Measurements from ENCODE around the gene VWCE.
A peak's percentile ranks its signal among the peaks of the same experiment; 100 is the strongest.

VWCE gene

DNA sequence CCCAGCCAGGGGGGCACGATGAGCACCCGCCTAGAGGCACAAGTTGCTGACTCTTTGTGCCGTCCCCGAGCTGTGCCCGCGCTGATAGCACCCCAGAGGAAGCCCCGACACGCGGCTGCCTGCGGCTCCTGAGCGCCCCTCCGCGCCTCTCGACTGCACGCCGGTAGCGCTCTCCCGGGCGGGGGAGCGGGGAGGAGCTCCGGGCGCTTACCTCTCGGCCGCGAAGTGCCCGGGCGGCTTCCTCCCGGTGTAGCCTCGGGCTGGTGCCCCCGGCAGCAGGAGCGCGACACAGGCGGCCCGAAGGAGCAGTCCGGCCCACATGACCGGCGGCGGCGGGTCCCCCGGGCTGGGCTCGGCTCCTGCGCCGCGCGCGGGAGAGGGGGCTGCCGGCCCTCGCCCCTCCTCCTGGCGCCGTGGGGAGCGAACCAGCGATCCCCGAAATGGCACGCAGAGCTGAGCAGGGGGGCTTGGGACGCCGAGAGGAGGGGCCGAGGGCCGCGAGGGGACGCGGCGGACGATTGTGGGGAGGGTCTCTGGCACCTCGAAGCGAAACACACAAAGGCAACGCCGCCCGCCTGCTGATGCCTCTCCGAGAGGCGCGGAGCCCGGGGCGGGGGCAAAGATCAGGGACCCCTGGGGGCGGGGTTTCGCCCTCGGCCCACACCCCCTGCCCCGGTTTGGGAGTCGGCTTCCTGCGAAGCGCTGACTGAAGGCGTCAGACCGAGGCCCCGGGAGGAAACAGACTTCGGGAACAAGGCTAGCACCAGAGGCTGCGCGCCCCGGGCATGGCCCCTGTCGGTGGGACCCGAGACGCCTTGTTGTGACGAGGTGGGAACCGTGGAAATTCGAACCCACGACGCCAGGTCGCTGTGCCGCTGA is at the start of gene VWCE:
TSS of gene VWCE (minus strand) at position 600 of the 879 bp plus-strand sequence. CDS start at position 321, 279 bp downstream.
- DNase-seq = peak; percentile 55

- DNase-seq = no peak
Measured at GRCh38 chr11:61343792-61344745, 49.0 kb upstream of the VWCE start.

GRCh38 chr11:61342207-61342803 is 47.2 kb upstream of the VWCE start:
- no peak for DNase-seq

DNA sequence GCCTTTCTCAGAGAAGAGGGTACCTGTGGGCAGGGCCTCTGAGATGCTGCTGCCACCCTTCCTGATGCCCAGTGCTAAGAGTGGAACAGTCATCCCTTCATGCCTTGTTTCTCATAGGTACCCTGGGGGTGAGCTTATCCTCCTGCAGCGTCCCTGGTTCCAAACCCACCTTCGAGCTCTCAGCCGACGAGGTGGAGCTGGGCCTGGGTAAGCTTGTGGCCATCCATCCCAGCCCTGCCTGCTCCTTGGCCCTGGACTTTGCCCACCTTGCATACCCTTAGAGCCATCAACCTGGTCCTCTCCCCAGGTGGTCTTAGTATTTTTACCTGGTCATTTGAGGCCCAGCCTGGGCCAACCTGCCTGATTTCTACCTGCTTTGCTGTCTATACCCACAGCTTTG is 46.6 kb upstream of the VWCE start:
- no peak for DNase-seq

DNA sequence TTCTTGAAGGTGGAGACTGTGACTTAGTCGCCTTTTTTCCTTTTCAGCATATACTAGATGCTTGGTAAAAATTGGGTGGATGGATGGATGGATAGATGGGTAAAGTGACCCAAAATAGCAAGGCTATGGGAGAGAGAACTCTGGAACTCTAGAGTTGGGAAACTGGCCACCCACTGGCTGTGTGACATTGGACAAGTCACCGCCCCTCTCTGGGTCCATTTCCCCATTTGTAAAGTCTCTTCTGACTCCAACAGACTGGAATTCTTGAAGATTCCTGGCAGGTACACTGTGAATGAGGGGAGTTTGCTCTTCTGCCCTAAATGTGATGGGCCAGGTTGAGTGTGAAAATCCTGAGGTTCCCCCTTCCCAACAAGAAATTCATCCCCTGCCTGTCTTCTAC is 45.9 kb upstream of the VWCE start:
- no peak for DNase-seq

DNA sequence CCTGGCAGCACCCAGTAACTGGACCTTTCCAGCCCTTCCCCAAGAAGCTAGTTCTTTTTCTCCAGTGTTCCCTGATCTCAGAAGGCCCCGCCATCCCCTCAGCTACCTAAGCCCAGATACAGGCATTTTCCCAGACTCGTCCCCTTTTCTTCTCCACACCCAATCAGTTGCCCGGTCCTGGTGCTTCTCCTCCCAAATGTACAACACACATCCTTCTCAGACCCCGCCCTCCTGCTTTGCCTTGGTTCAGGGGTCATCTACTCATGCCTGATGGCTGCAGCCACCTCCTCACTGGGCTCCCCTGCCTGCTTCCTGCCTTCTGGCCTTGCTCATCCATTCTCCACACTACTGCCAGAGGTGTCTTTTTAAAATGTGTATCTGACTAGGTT is 44.4 kb upstream of the VWCE start:
- DNase-seq = no peak

GRCh38 chr11:61338783-61339489 is 43.8 kb upstream of the VWCE start:
- DNase-seq = no peak

DNA sequence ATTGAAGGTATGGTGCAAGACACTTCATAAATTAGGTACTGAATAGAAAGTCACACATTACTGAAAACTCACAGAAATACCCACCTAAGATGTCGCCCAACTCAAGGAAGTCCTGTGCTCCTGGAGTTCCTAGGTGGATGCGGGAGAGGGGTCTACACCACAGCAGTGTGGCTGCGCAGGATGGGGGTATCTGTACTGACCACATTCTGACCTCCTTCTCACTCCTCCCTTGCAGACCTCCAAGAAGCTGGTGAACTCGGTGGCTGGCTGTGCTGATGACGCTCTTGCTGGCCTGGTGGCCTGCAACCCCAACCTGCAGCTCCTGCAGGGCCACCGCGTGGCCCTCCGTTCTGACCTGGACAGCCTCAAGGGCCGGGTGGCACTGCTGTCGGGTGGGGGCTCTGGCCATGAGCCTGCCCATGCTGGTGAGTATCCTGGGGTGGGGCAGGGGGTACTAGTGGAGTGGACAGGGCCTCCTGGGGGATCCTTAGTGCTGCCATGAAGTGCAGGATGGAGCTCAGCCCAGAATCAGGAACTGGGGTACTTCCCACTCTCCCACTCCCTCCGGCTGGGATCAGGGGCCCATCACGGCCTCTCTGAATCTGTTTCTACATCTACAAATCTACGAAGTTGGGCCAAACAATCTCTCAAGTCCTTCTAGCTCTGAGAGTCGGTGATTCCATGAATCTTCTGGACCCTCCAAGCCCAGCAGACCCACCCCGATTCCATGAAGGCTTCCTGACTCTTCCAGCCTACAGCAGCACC is 42.8 kb upstream of the VWCE start:
- no peak for DNase-seq

GRCh38 chr11:61336171-61336935 is 41.2 kb upstream of the VWCE start:
- DNase-seq = peak; percentile 81

DNA sequence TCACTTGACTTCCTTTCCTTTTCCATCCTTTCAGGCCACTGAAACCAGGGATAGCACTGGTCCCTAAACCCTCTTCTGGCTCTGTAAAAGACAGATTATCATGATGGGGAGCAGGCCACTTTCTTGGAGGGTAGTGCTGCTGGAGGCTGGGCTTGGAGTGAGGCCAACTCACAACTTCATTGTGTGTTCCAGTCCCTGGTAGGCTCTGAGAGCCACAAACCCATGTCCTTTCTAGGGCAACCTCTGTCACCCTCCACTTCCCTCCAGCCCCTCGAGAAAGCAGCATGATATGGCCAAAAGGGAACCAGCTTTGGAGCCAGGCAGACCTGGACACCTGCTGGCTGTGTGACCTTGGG is 40.2 kb upstream of the VWCE start:
- no peak for DNase-seq

DNA sequence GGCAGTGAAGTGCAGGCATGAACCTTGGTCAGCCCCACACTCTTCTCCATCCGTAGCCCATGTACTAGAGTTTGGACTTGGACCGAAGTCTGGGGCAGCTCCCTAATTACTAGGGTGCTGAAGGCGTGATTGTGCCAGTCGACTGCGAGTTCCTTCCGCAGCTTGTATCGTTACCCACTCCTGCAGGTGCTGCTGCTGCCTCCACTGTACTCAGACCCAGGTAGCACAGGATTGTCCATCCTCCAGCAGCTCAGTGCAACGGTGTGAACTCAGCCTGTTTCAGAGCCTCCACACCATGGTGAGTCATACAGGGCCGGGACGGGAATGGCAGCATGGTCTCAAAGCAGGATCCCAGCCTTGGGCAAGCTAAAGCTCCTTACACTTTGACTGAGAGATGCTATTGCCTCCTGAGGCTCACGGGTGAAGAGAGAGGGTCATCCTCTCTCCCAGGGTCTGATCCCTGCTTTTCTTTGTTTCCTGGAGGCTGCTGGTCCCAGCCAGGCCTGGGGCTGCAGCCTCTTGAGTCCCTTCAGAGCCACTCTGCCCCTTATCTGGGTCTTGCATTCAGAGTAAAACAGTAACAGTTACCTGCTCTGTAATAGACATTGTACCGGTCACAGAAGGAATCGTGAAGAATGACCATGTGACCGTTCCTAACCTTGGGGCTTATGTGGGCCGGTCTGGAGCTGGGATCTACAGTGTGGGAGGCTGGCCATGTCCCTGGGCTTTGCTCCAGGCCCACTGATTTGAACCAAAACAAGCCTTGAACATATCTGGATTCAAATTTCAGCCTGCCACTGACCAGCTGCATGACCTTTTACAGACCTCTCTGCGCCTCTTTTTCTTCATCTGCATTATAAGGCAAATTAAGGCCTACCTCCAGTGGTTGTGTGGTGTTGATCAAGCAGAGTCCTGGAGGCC is 39.6 kb upstream of the VWCE start:
- DNase-seq = no peak

GRCh38 chr11:61333550-61334433 is 38.7 kb upstream of the VWCE start:
- no peak for DNase-seq

GRCh38 chr11:61332797-61333549 is 37.9 kb upstream of the VWCE start, which contains the start of the genes DDB1 and TKFC:
TSS of gene DDB1 (minus strand) at chr11:61333105. CDS start at chr11:61332968, 137 bp downstream.
TSS of gene TKFC (plus strand) at chr11:61333228. CDS start at chr11:61334729, 1,501 bp downstream.
- DNase-seq = peak; percentile 95

DNA sequence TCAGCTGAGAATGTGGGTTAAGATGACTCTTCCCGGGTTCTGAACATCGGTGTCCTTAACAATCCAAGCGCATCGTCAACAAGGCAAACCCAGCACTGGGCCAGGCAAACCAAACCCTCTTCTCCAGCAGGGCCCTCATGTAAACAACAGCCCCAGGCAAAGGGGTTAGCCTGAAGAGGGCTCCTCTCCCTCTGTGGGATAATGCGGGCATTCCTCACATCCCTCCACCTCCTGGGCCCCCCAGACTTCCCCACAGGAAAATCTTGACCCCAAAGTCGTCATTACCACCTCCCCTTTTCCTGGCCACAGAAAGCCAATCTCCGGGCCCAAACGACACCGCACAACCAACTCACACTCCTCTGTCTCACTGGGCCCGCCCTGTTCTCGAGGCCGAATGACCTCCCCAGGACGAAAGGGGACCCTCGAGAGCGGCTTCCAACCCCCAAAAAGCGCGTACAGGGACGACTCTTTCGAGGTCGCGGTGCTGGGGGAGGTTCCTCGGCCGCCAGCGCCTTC is 37.2 kb upstream of the VWCE start:
- DNase-seq = no peak

GRCh38 chr11:61331651-61332050 is 36.5 kb upstream of the VWCE start:
- no peak for DNase-seq

- no peak for DNase-seq
Measured at GRCh38 chr11:61329871-61330270, 34.8 kb upstream of the VWCE start.

DNA sequence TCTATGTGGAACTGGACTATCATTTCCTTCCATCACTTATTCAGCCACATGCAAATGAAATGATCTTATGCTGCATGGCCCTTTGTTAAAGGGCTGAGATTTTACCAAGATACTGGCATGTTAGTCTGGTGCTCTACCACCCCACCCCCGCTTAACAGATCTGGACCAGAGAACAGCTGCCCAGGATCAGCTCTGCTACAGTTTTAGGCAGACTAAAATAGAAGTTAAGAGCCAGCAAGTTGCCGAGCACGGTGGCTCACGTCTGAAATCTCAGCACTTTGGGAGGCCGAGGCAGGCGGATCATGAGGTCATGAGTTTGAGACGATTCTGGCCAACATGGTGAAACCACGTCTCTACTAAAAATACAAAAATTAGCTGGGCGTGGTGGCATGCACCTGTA is 33.2 kb upstream of the VWCE start:
- no peak for DNase-seq

- DNase-seq = no peak
Measured at GRCh38 chr11:61327669-61328071, 32.6 kb upstream of the VWCE start.

Measured in CD4-positive, alpha-beta T cell treated with Interferon gamma for 1 hour (primary cell).